HG03135 (cell line): ENCODE results near the gene STRN3.

Experiments
- ATAC-seq: cut with Tn5 transposase; IDR thresholded peaks from one replicate; pipeline ENCODE4 v1.9.1; 2021; ENCODE audit warnings: mild to moderate bottlenecking, moderate library complexity; ENCODE audit not compliant: unreplicated experiment

STRN3 gene

GRCh38 chr14:31038521-31039166, 12.5 kb upstream of the STRN3 start:
- no peak for ATAC-seq

GRCh38 chr14:31037709-31038221, 11.6 kb upstream of the STRN3 start:
- ATAC-seq: no peak

- no peak for ATAC-seq
Observed at GRCh38 chr14:31036552-31036951, 10.4 kb upstream of the STRN3 start.

GRCh38 chr14:31030469-31030868, 4.3 kb upstream of the STRN3 start:
- no peak for ATAC-seq

GRCh38 chr14:31029016-31029970, 3.1 kb upstream of the STRN3 start:
- ATAC-seq: no peak

GRCh38 chr14:31027847-31028246, 1.7 kb upstream of the STRN3 start:
- no peak for ATAC-seq

GRCh38 chr14:31026450-31027235, 464 bp upstream of the STRN3 start:
- peak; percentile 93 for ATAC-seq

- ATAC-seq: peak; percentile 10
Observed at GRCh38 chr14:31025367-31026076, 657 bp downstream of the STRN3 start, which contains the start of gene AP4S1. Gene AP4S1, plus strand, starts transcription at chr14:31025649. Its CDS starts 40,548 bp downstream, at chr14:31066197.

- no peak for ATAC-seq
Observed at GRCh38 chr14:31024577-31025366, 1.4 kb downstream of the STRN3 start.

- no peak for ATAC-seq
Observed at GRCh38 chr14:31024010-31024480, 2.1 kb downstream of the STRN3 start.

GRCh38 chr14:31022386-31022785, 3.8 kb downstream of the STRN3 start:
- no peak for ATAC-seq

GRCh38 chr14:31021576-31021949, 4.6 kb downstream of the STRN3 start:
- no peak for ATAC-seq

- ATAC-seq: no peak
Observed at GRCh38 chr14:31020834-31021575, 5.2 kb downstream of the STRN3 start.

GRCh38 chr14:31018057-31018645, 8.0 kb downstream of the STRN3 start:
- no peak for ATAC-seq

- no peak for ATAC-seq
Observed at GRCh38 chr14:31013841-31014240, 12.3 kb downstream of the STRN3 start.

GRCh38 chr14:31010935-31011334, 15.2 kb downstream of the STRN3 start:
- ATAC-seq: no peak

- ATAC-seq: no peak
Observed at GRCh38 chr14:31009836-31010574, 16.2 kb downstream of the STRN3 start.

- no peak for ATAC-seq
Observed at GRCh38 chr14:31006703-31007102, 19.5 kb downstream of the STRN3 start.
